ENCODE measurements around the gene PAAF1.

Gene PAAF1

GRCh38 chr11:73974604-73975478, 98.0 kb downstream of the PAAF1 start:
- DNase-seq: no peak

- DNase-seq: no peak
Measured at GRCh38 chr11:73975479-73975757, 98.6 kb downstream of the PAAF1 start.

GRCh38 chr11:73976451-73977151, 99.8 kb downstream of the PAAF1 start:
- no peak for DNase-seq

GRCh38 chr11:73977856-73978519, 101.2 kb downstream of the PAAF1 start:
- no peak for DNase-seq

- DNase-seq: no peak
Measured at GRCh38 chr11:73978576-73979086, 101.8 kb downstream of the PAAF1 start.

- DNase-seq: peak; percentile 79
Measured at GRCh38 chr11:73980001-73980961, 103.5 kb downstream of the PAAF1 start.
